Stimulated activated CD8-positive, alpha-beta memory T cell treated with anti-CD3 and anti-CD28 coated beads, Interleukin-7, amount 100 ng/mL, for 1 hour (primary cell): ENCODE measurements around the gene FKBP3.
"Not testable (repeated sequence)": the region's sequence is repeated elsewhere in the genome, so short reads cannot be mapped to it uniquely, and the experiment has no call there.

Source experiments
- DNase-seq, 2 donors: peaks; one replicate each; pipeline ENCODE4 v3.0.0-alpha.2; 2020; ENCODE audit warnings: low read depth in 2 of 2

The FKBP3 gene

DNA sequence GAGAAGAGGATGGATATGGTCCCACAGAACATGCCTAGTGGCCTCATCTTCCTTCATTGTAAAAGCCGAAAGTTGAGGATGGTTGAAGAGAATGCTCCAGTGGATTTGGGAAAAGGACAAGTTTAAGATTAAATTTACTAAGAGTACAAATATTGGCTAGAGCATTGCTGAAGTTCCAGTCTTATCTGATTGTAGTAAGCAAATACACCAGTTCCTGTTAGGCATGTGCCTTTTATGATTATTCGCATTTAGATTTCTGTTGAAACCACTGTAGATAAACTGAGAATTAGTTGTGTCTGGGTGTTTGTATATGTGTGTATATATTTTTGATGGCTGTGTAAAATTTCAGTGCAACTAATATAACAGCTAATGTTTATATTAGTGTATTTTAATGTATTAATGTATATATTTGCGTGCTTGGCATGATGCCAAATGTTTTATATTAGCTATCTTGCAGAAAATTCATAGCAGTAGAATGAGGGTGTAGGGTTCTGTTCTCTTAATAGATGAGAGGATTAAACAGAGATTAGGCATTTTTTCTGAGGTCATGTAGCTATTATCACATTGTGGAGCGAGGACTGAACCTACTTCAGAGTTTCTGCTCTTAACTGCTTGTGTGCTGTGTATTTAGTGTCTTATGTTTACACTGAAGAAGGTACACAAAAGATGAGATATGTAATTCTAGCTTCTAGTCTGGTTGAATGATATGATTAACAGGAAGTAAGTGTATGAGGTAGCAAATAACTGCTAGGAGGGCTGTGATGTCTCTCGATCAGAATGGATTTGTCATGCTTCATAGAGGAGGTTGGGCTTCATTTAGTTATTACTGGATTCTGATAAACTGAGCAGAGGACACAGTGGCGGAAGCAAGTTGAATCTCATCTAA, 21.1 kb downstream of the FKBP3 start:
- DNase-seq = no peak

DNA sequence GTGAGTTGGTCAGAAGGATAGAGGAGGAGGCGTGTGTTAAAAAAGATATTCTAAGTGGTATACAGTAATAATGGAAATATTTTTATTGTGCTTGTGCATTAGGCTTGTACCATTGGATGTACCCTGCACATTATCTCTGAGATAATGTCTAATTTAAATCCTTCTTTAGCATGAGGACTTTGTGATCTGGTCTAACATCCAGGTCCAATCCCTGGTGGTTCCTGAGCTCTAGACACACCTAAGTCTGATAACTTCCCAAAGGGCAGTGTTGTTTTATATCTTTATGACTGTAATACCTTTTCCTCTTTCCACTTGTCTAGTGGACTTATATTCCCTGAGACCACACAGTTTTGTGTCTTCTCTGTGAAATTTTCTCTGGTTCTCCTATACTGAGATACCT, 29.7 kb downstream of the FKBP3 start:
- no peak for DNase-seq

DNA sequence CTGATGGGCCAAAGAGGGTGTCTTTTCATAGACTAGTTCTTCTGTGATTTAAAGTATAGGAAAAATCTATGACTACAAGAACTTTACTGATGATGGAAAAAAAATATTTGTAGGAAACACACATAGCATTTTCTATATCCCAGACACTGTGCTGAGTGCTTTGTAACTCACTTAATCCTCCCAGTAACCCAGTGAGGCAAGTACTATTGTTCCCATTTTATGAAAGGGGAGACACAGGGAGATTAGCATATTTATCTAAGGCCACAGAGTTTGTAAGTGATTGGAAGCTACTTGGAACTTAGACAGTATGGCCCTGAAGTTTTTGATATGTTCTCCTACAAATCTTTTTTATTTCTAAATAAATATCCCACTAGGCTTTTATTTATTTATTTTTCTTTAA, 30.5 kb downstream of the FKBP3 start:
- no peak for DNase-seq

DNA sequence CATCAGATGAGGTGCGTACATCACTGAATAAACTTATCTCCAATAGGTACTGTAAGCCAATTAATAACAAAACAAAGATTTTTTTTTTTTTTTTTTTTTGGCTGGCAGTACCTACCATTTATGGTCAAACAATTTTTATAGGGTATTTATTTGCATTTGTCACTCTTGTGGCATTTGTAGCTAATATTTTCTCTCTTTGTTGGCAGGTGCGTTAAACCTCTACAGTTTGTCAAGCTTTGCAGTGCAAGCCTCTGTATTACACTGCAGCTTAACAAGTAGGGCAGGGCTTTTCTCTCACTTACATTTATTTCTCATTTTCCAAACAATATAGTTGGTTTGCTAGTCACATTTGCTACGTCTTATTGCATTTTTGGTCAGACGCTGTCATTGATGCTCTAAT, 38.1 kb downstream of the FKBP3 start:
- no peak for DNase-seq

DNA sequence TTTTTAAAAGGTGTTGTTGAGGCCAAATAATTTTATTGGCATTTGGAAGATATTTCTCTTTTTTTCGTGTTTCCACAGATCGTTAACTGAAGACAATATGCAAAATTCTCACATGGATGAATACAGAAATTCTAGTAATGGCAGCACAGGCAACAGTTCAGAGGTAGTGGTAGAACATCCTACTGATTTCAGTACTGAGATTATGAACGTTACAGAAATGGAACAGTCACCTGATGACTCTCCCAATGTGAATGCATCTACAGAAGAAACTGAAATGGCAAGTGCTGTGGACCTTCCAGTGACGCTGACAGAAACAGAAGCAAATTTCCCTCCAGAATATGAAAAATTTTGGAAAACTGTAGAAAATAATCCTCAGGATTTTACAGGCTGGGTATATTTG, 39.1 kb downstream of the FKBP3 start:
- DNase-seq = no peak

DNA sequence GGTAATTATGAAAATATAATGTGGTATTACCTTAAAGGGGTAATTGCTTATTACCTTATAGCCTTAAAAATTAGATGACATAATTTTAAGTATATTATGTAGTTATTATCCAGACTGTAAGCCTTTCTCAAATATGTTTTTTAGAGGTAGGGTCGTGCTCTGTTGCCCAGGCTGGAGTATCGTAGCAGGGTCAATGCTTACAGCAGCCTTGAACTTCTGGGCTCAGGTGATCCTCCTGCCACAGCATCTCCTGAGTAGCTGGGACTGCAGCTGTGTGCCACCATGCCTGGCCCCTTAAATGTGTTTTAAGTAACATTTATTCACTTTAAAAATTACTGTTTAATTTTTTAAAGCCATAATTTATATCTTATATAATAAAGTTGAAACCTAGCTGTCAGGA, 40.0 kb downstream of the FKBP3 start:
- DNase-seq = no peak

DNA sequence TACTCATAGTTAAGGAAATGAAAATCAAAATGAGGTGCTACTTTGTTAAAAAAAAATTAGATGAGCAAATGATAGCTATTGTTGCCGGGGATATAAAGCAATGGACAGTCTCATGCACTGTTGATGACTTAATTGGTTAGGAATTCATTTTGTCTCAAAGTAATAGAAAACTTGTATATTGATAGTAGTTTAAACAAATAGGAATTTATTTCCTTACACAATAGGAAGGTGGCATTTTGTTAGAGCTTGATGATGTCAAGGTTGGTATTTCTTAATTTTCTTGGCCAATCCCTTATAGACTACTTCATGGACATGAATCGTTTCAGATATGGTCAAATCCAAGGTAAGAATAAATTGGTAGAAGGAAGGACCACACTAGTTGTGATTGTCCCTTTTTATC, 42.6 kb downstream of the FKBP3 start:
- DNase-seq = no peak

DNA sequence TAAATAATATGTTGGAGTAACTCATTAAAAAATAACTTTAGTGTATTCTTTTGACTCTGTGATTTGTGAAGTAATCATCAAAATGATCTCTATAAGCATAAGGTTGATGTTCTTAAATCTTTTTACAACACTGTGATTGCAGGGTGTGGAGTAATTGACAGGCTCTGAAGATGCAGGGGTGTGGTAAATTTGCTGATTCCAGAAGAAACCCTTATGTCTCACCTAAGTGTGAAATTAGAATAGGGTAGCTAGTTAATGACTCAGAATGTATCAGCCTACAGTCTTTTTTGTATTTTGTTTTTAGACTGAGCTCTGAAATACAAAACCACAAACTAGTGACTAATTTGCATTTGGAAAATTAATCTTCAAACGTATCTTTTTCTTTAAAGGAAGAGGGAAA, 44.5 kb downstream of the FKBP3 start:
- DNase-seq = no peak

DNA sequence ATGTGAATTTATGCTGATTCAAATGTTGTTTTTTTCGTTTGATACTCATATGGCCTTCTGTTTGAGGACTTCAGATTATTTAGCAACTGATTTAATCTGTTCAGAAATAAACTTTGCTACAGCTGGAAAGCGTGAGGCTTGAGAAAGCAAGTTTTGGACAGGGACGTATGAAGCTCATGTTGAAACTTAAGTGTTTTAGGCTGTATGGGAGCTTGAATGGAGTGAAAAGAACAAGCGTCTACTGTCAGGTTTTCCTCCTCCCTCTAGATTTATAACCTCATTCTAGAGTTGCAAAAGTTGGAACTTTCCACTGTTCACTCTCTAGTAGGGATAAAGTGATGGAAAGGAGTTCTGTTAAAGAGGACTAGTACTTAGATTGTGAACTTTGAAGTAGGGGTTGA, 49.3 kb downstream of the FKBP3 start:
- DNase-seq = no peak

DNA sequence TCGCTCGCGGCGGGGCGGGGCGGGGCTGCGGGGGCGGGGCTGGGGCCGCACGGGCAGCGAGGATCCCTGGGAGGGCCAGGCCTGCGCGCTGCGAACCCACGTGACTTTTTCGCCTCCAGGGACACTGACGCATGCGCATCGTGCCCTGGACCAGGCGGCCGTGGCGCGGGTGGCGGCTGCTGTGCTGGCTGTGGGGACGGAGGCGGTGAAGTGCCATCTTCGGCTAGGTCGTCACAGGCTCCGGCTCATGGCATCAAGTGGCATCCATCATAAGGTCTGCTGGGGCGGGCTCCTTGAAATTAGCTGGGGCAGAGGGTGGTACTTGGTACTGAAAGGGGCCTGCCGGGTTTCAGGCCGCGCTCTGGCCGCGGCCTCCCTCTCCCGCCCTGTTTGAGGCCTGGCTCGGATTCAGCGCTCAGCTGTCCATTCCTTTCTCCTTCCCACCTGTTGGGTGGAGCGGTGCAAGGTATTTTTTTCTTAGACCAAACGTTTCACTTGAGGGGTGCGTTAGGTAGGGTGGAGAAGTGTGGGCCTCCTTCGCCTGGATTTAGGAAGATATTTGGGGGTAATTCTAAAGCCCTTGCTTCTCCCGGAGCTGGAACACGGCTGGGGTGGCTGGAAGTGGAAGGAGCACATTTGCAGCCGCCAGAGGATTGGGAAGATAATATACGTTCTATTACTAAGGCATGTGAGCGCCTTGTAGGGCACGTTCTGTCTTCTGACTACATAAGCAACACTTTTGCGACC, 50.1 kb downstream of the FKBP3 start, which contains the start of gene PRPF39:
PRPF39 (plus strand) TSS at position 141 of the 747 bp plus-strand sequence. CDS start 11,124 bp downstream, outside the sequence.
- peak; percentile 89 to 92 for DNase-seq

DNA sequence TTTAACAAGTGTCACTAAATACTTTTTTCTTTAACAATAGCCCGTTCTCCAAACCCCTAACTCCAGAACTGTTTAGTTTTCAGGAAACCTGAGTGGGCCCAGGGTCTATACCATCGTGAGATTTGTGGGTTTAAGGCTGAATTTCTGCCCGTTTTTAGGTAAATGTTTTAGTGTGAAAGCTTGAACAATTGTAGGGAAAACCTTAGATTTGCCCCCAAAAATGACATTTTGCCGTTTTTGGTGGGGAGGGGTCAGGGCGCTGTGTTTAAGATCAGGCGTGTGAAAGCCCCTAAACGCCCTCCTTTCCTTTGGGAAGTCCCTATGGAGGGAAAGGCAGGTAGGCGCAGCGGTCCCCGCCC, 50.7 kb downstream of the FKBP3 start:
- DNase-seq = no peak

DNA sequence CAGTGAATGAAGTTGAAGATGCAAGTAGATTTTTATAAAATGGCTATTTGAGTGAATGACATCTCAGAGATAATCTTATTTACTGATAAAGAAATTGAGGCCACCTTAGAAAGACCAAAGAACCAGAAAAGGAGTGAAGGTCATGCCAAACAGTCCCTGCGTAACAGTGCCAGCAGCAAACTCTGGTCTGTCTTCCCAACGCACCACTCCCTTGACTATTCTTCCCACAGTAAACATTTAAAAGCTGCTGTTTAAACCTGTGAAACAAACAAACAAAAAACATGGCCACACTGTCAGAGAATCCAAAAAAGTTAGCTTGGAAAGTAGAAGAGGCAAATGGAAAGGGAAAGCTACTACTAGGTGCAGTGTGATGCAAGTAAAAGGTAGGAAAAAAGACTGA, 51.9 kb downstream of the FKBP3 start:
- DNase-seq = no peak

DNA sequence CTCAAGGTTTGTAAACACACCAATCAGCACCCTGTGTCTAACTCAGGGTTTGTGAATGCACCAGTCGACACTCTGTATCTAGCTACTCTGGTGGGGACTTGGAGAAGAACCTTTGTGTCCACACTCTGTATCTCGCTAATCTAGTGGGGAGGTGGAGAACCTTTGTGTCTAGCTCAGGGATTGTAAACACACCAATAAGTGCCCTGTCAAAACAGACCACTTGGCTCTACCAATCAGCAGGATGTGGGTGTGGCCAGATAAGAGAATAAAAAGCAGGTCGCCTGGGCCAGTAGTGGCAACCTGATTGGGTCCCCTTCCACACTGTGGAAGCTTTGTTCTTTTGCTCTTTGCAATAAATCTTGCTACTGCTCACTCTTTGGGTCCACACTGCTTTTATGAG, 53.2 kb downstream of the FKBP3 start:
- not testable (repeated sequence) for DNase-seq

DNA sequence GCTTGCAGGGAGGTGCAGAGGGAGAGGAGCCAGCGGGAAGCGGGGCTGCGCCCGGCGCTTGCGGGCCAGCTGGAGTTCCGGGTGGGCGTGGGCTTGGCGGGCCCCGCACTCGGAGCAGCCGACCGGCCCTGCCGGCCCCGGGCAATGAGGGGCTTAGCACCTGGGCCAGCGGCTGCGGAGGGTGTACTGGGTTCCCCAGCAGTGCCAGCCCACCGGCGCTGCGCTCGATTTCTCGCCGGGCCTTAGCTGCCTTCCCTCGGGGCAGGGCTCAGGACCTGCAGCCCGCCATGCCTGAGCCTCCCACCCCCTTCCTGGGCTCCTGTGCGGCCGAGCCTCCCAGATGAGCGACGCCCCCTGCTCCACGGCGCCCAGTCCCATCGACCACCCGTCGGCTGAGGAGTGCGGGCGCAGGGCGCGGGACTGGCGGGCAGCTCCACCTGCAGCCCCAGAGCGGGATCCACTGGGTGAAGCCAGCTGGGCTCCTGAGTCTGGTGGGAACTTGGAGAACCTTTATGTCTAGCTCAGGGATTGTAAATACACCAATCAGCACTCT, 53.8 kb downstream of the FKBP3 start:
- not testable (repeated sequence) for DNase-seq

DNA sequence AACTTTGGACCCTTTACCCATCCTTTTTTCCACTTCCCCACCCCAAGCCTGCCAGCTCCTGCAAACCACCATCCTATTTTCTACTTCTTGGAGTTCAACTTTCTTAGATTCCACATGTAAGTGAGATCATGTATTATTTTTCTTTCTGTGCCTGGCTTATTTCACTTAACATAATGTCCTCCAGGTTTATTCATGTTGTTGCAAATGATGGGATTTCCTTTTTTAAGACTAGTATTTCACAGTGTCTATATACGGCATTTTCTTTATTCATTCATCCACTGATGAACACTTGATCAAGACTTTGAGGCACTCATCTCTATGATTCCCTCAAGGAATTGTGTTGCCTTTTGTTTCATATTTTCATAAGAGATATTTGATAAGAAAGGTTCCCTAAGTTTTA, 56.0 kb downstream of the FKBP3 start:
- no peak for DNase-seq

DNA sequence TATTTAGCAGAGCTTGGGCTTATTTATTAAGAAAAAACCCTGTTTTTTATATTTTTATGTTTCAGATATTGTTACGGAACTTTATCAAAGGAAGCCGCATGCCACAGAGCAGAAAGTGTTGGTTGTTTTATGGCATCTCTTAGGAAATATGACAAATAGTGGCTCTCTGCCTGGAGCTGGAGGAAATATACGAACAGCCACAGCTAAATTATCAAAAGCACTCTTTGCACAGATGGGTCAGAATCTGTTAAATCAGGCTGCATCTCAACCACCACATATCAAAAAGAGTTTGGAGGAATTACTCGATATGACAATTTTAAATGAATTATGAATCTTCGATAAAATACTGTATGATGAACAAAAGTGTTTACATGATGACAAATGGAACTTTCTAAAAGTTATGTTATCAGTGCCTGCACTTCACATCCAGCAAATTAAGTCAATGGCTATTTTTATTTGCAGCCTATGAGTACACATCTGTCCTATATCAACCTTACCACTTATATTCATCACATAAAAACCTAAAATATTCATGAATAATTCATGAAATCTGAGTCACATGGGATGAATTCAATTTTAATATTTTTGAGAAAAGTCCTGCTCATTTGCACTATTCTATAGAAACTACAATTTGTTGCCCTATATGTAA, 60.9 kb downstream of the FKBP3 start:
- no peak for DNase-seq

DNA sequence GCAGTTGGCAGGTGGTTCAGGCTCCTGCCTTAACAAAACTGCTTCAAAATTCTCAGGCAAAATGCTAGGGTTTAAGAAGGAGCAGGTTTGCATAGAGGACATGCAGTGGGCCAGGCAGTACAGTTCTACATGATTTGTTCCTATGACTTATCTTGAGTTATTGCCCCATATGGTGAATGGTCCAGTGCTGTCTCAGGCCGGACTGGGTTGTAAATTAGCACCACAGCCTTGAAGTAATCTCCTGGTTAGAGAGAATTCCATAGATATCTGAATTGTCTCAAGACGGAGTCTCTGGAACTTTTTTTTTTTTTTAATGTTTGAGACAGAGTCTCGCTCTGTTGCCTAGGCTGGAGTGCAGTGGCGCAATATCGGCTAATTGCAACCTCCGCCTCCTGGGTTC, 62.2 kb downstream of the FKBP3 start:
- DNase-seq = no peak

DNA sequence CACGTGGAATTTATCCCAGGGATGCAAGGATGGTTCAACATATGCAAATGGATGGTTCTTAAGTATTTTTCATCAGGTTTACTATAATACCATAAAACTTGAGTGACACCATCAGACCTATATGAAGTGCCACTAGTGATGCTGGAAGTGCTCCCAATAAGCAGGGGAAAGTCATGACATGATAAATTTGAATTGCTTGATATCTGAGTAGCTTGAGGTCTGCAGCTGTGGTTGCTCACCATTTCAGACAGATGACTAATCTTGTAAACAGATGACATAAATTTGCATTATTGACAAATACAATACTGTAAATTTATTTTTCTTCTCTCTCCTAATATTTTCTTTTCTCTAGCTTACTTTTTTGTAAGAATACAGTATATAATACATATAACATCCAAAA, 64.1 kb downstream of the FKBP3 start:
- no peak for DNase-seq

DNA sequence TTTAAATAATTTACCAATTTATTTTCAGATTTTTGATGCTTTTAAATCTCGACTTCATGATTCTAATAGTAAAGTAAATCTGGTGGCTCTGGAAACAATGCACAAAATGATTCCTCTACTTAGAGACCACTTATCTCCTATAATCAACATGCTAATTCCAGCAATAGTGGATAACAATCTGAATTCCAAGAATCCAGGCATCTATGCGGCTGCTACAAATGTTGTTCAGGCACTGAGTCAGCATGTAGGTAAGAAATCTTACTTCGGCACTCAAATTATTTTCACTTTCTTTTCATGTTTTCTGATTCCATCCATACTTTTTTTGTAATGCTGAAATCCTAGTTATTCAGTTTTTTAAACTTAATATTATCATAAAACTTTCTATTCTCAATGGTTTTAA, 65.9 kb downstream of the FKBP3 start:
- DNase-seq = no peak

DNA sequence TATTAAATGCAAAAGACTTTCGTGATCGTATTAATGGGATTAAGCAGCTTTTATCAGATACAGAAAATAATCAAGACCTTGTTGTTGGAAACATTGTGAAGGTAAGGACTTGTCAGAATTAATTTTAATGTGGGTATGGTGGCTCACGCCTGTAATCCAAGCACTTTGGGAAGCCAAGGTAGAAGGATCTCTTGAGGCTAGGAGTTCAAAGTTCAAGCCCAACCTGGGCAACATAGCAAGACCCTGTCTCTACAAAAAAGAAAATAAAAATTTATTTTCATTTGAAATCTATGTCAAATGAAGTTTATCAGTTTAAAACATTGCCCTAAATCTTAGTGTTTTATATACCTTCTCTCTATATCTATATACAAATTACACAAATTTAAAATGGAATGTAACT, 67.6 kb downstream of the FKBP3 start:
- no peak for DNase-seq

DNA sequence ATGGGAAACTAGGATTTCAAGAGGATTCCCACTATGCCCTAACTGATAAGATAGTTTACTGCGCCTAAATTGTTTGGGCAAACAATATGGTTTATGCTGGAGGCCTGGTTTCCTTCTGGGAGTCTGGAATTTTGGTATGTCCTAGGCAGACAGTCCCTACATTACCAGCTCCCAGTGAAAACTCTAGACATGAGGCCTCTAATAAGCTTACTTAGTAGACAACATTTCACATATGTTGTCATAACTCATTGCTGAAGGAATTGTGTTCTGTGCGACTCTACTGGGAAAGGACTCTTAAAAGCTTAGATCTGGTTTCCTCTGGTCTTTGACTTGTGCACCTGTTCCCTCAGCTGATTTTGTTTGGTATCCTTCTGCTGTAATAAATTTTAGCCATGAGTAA, 68.3 kb downstream of the FKBP3 start:
- DNase-seq = no peak
